Pancreas (tissue), 10 donors: ENCODE data around the gene CSDE1. TPM values are rescaled to one million over a fixed set of nuclear protein-coding genes. Genes with fewer than 3 reads are reported as not detected.

Experiments used
- ATAC-seq, 4 donors: fragments of 200-7000 bp; cut with Tn5 transposase; one replicate each; pipeline versions ENCODE4 v1.8.0 to v1.9.1; 2020; ENCODE audit warnings: mild to moderate bottlenecking in 4 of 4, moderate library complexity in 4 of 4
- DNase-seq, 6 donors: peaks; one replicate each; pipeline ENCODE4 v3.0.0-alpha.2; 2020
- FAIRE-seq: peaks from 2 replicates; lab custom pipeline; 2012; peaks lifted over from hg19 to GRCh38; lab: Jason Lieb, UNC
- H3K27ac ChIP-seq, 4 donors: fragments of 200-600 bp; sonication (generic); 1 replicate in 3 of 4; 2 replicates in 1 of 4; pipeline versions ENCODE4 v1.5.0 to v1.8.0; 2020
- H3K27me3 ChIP-seq, 4 donors: fragments of 200-600 bp; one replicate each; pipeline ENCODE4 v1.8.0; 2021
- H3K36me3 ChIP-seq, 3 donors: fragments of 200-600 bp; sonication (generic) in 1 of 3; one replicate each; pipeline versions ENCODE4 v1.5.0 to v1.8.0; 2020 to 2021
- H3K4me1 ChIP-seq, 3 donors: fragments of 200-600 bp; one replicate each; pipeline ENCODE4 v1.8.0; 2021
- H3K4me3 ChIP-seq, 4 donors: fragments of 200-600 bp; sonication (generic) in 2 of 4; one replicate each; pipeline versions ENCODE4 v1.5.0 to v1.8.0; 2020 to 2021
- H3K9me3 ChIP-seq, 4 donors: fragments of 200-600 bp; one replicate each; pipeline ENCODE4 v1.8.0; 2021
- WGBS, 2 donors: extraction: QIAGEN DNeasy Blood & Tissue Kit; methylation state at CpG; one replicate each; pipeline ENCODE4 v1.1.7; 2013; 5-methylcytosine and 5-hydroxymethylcytosine counted together
- intact Hi-C, 3 donors: fragments of 100-400 bp; cut with DNase I; formaldehyde crosslinking; loops; one replicate each; pipeline versions ENCODE4 v1.11.1 to v1.14.2; 2022
- polyA plus RNA-seq, 2 donors: library from polyadenylated mRNA; stranded (reverse); fragments of 200-250 nt; gene quantifications; one replicate each; pipeline ENCODE4 v1.2.3, GENCODE V29; 2013
- total RNA-seq, 6 donors: library from RNA; stranded (reverse); fragmentation: NEBNext Ultra II Directional in 4 of 6; extraction: Animal tissue kit (Norgen Biotek cat#: 25700) in 4 of 6; gene quantifications; one replicate each; pipeline versions ENCODE4 v1.2.1 to v1.2.4, GENCODE V29; 2021 to 2023
- TF ChIP-seq, protein P1 (sequence below), 4 donors: fragments of 200-600 bp; sonication (generic) in 3 of 4; IDR thresholded peaks; one replicate each; pipeline versions ENCODE4 v1.5.0 to v1.8.0; 2021; ENCODE audit warnings: antibody characterized with exemption in 4 of 4
- donor health status: healthy with polysubstance abuse.
- donor health status: DM: no; HTN: no; CAD: no; lungs with moderate emphysema.
- donor health status: DM: no; HTN: no; CAD: no.
- donor health status: control.
- donor health status: control.
- donor health status: Bipolar disorder and iron deficiency.
- donor health status: DM: yes; HTN: yes; CAD: no.
- donor health status: DM: no; HTN: no; CAD: no.
- donor health status: DM: no; HTN: no; CAD: no.
- donor health status: DM: yes; HTN: yes; CAD: no.

The CSDE1 gene
- total and polyA plus RNA-seq, 8 donors, result 61.4 to 346 (median 308) TPM

DNA sequence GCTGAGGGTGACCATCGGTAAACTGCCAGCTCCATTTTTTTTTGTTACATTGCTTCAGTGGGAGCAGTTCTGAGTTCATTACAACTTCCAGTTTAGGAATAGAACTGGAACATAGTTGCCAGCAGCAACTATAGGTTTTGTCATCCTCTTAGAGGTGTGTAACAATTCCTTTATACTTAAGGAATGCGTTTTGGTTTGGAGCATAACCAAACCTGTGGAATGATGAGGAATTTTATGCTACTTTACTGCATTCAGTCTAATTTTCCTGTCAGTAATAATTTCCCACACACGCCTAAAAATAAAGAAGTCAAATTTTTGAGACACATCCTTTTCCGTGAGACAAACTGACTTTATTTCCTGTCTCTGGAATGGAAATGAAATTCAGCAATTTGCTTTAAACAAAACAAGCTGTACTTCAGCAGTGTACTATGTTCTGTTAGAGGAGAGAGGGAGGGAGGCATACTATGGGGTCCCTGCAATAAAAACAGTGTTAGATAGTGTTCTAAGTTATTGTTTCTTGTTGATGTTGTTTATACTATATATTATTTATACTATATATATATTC, 57.7 kb downstream of the CSDE1 start:
- WGBS, 2 donors, result 55 to 57% methylated on average over 4 of the region's 4 CpGs
- TF ChIP-seq, protein P1, sequence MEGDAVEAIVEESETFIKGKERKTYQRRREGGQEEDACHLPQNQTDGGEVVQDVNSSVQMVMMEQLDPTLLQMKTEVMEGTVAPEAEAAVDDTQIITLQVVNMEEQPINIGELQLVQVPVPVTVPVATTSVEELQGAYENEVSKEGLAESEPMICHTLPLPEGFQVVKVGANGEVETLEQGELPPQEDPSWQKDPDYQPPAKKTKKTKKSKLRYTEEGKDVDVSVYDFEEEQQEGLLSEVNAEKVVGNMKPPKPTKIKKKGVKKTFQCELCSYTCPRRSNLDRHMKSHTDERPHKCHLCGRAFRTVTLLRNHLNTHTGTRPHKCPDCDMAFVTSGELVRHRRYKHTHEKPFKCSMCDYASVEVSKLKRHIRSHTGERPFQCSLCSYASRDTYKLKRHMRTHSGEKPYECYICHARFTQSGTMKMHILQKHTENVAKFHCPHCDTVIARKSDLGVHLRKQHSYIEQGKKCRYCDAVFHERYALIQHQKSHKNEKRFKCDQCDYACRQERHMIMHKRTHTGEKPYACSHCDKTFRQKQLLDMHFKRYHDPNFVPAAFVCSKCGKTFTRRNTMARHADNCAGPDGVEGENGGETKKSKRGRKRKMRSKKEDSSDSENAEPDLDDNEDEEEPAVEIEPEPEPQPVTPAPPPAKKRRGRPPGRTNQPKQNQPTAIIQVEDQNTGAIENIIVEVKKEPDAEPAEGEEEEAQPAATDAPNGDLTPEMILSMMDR (IDR thresholded peaks at IDR 0.05), result no peak
- no peak for FAIRE-seq

DNA sequence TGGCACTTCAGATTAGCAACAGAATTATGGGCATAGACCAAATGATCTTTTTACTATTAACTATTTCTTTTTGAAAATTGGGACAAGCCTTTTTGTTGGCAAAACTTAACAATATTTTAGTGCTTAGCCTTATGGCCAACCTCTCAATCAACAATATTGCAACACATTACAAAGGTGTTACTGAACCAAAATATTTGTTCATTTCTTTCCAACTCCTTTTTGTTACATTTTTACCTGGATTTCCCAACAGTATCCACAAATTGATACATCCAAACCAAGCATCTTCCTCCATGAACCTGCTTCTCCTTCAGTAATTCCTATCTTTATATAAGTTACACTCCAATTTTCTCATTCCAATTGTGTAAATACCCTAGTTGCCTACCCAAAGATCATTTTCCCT, 61.0 kb downstream of the CSDE1 start:
- no peak for FAIRE-seq
- intact Hi-C loops, result no loop called here
- TF ChIP-seq, protein P1 (IDR thresholded peaks at IDR 0.05), result no peak
- Histone ChIP-seq H3K9me3 (no peaks in the 10 kb centered on the region), H3K36me3 (no peaks in the 10 kb centered on the region), H3K27ac (no peak overlapping the region), H3K27me3 (no peaks in the 10 kb centered on the region), H3K4me1 (no peaks in the 10 kb centered on the region), H3K4me3 (no peak overlapping the region)
- DNase-seq, result no peak
- ATAC-seq, result no peak

More for the DNA sequence above, 57.7 kb downstream of the CSDE1 start:
- Histone ChIP-seq H3K27me3 (no peaks in the 10 kb centered on the region), H3K27ac (no peak overlapping the region), H3K36me3 (no peaks in the 10 kb centered on the region), H3K9me3 (no peaks in the 10 kb centered on the region), H3K4me3 (no peak overlapping the region), H3K4me1 (no peaks in the 10 kb centered on the region)
- intact Hi-C loops, result no loop called here
- DNase-seq (no peak), ATAC-seq (no peak)

DNA sequence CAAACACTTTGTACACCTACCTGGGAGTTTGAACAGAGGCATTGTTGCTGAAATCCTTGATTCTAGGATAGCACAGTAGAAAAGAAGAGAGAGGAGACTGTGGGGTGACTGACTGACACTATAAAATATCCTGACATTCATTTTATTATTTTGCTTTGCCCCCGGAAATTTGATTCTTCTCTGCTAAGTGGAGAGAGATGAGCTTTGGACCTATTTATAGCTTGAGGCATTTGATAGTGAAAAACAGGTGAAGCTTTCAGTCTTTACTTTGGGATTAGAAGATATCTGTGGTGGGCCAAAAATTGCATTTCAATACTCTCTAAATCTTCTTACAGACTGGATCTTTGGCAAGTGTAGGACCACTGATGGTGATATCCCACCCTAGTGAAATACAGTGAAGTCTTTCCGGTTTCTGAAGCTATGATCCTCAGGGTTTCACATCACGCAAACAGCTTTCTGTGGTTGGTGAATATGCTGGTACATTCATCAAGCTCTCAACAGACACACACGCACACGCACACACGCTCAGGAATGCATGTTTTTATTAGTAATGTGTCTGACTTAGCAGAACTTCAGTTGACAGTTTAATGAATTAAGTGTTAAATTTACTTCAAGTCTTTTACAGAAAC, 62.2 kb downstream of the CSDE1 start, which contains the start of gene AMPD1:
Gene AMPD1, minus strand, starts transcription at position 117 of the 629 bp plus-strand sequence. Its CDS starts 75 bp downstream, at position 42.
- no peak for DNase-seq
- WGBS, 2 donors, result 58 to 64% methylated on average over 6 of the region's 6 CpGs
- ATAC-seq, result no peak
- H3K4me1 ChIP-seq, result no peaks in the 10 kb centered on the region
- no peaks in the 10 kb centered on the region for H3K9me3 ChIP-seq
- intact Hi-C loops, result no loop called here
- no peak within 1 kb of the TSS for H3K4me3 ChIP-seq
- no peak for FAIRE-seq
- TF ChIP-seq, protein P1 (IDR thresholded peaks at IDR 0.05), result no peak
- H3K27ac ChIP-seq, result no peak within 1 kb of the TSS
- no peaks in the 10 kb centered on the region for H3K36me3 ChIP-seq
- no peaks in the 10 kb centered on the region for H3K27me3 ChIP-seq

GRCh38 chr1:114694540-114695310, 63.1 kb downstream of the CSDE1 start:
- Histone ChIP-seq H3K4me3 (no peak overlapping the region), H3K27ac (no peak overlapping the region), H3K36me3 (no peaks in the 10 kb centered on the region), H3K9me3 (no peaks in the 10 kb centered on the region), H3K27me3 (no peaks in the 10 kb centered on the region), H3K4me1 (no peaks in the 10 kb centered on the region)
- FAIRE-seq (no peak), ATAC-seq (no peak), DNase-seq (no peak)
- intact Hi-C loops, result no loop called here
- TF ChIP-seq, protein P1 (IDR thresholded peaks at IDR 0.05), result no peak
- WGBS, 2 donors, result 67 to 76% methylated on average over 9 of the region's 9 CpGs
